ENCODE results near the gene DLG2. TPM values are rescaled to one million over a fixed set of nuclear protein-coding genes. Genes with fewer than 3 reads are reported as not detected.

DLG2 gene
- total RNA-seq, 3 donors from 2014 or later (not counting 1 experiment from before 2014, with no cell fraction given), result 1.7 to 2.9 (median 2.2) TPM

DNA sequence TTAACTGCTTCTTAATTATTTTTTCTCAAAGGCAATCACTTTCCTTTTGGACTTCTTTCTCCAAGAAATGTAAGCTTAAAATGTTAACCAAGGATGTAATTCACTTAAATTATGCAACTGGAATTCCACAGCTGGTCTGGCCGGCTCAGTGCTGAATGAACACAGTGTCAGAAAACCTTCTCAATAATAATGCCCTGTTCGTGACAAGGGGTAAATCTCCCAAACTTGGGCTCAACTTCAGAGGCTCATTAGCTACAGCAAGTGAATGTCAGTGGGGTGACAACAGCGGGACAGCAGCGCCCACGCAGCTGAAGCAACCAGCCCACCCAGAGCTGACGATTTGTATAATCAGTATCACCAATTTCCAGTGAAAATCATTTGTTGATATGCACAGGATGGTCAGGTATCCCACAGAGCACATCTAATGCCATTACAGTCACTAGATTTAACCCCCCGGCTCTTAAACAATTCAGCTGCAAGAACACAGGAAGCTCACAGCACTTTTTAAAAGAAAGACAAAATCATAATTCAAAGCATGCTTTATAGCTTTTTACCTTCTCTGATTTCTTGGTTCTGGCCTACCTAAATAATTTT, 704.8 kb downstream of the DLG2 start:
- ATAC-seq, result no peak
- 48% methylated on average over 7 of the region's 7 CpGs for WGBS (ENCODE audit: insufficient coverage)
- intact Hi-C loops (cut with micrococcal nuclease), result no loop called here
- peaks cover 2 to 10% of the 10 kb centered on the region in 2 donors for H3K9me3 Mint-ChIP-seq
- Histone ChIP-seq H3K36me3 (ENCODE audit: control insufficient read depth, insufficient read depth, low read length) (no peaks in the 10 kb centered on the region), H3K27ac (ENCODE audit: low read length) (no peak overlapping the region), H3K4me3 (ENCODE audit: low read length) (no peak overlapping the region), H3K4me1 (ENCODE audit: control insufficient read depth, insufficient read depth, low read length) (no peaks in the 10 kb centered on the region), H3K9me3 (ENCODE audit: control insufficient read depth, insufficient read depth, low read length) (no peaks in the 10 kb centered on the region), H3K27me3 (ENCODE audit: control insufficient read depth, insufficient read depth, low read length) (no peaks in the 10 kb centered on the region)
- TF ChIP-seq, protein P1, sequence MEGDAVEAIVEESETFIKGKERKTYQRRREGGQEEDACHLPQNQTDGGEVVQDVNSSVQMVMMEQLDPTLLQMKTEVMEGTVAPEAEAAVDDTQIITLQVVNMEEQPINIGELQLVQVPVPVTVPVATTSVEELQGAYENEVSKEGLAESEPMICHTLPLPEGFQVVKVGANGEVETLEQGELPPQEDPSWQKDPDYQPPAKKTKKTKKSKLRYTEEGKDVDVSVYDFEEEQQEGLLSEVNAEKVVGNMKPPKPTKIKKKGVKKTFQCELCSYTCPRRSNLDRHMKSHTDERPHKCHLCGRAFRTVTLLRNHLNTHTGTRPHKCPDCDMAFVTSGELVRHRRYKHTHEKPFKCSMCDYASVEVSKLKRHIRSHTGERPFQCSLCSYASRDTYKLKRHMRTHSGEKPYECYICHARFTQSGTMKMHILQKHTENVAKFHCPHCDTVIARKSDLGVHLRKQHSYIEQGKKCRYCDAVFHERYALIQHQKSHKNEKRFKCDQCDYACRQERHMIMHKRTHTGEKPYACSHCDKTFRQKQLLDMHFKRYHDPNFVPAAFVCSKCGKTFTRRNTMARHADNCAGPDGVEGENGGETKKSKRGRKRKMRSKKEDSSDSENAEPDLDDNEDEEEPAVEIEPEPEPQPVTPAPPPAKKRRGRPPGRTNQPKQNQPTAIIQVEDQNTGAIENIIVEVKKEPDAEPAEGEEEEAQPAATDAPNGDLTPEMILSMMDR (IDR thresholded peaks at IDR 0.05), result no peak
- DNase-seq, result no peak
- H3K27ac Mint-ChIP-seq, result no peak overlapping the region
- no peaks in the 10 kb centered on the region for H3K36me3 Mint-ChIP-seq
- H3K27me3 Mint-ChIP-seq (ENCODE audit: low read depth in 2 of 2), result no peaks in the 10 kb centered on the region
- H3K4me1 Mint-ChIP-seq, result no peaks in the 10 kb centered on the region
- H3K4me3 Mint-ChIP-seq, result no peak overlapping the region

DNA sequence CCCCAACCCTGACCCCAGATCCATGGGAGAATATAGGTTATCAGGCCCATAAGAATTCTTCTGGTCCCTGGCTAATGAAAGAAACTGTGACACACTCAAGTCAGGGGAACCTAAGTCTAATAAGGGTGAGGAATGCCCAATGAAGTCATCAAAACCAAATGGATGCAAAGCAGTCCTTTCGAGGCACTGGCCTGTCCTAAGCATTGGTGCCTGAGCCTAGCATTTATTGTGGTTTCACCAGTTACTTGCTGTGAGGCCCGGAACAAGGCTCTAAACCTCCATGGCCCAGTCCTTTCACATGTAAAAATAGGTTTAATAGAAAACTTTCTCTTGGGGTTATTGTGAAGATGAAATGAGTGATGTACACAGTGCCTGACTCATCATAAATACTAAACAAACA, 712.6 kb downstream of the DLG2 start:
- Mint-ChIP-seq H3K9me3 (peaks cover 11 to 12% of the 10 kb centered on the region in 2 donors), H3K27ac (no peak overlapping the region), H3K4me3 (no peak overlapping the region), H3K27me3 (ENCODE audit: low read depth in 2 of 2) (no peaks in the 10 kb centered on the region), H3K4me1 (no peaks in the 10 kb centered on the region), H3K36me3 (peaks cover 8% of the 10 kb centered on the region)
- no peaks in the 10 kb centered on the region for H3K4me1 ChIP-seq (ENCODE audit: control insufficient read depth, insufficient read depth, low read length)
- H3K9me3 ChIP-seq (ENCODE audit: control insufficient read depth, insufficient read depth, low read length), result peaks cover 8% of the 10 kb centered on the region
- DNase-seq (no peak), ATAC-seq (no peak)
- no peaks in the 10 kb centered on the region for H3K27me3 ChIP-seq (ENCODE audit: control insufficient read depth, insufficient read depth, low read length)
- no peak overlapping the region for H3K4me3 ChIP-seq (ENCODE audit: low read length)
- TF ChIP-seq, protein P1 (IDR thresholded peaks at IDR 0.05), result no peak
- WGBS (ENCODE audit: insufficient coverage), result 81% methylated on average over 2 of the region's 2 CpGs
- no peaks in the 10 kb centered on the region for H3K36me3 ChIP-seq (ENCODE audit: control insufficient read depth, insufficient read depth, low read length)
- intact Hi-C loops (cut with micrococcal nuclease), result no loop called here
- no peak overlapping the region for H3K27ac ChIP-seq (ENCODE audit: low read length)

DNA sequence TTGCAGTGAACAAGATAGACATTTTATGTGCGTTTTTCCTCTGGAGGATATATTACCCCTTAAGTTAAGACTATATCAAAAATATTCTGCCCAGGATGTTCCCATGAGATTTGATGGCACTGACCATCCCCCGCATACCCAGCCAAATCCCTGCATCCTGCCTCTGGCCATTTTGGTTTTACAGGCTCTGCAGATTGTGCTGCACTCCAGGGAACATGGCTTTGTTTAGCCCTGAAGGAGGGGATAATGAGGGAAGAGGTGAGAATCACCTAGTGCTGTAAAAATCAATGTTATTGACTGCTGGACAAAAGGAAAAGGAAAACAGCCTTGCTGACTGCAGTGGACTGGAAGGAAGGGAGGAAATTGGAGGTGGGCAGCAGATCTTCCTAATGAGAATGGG, 717.4 kb downstream of the DLG2 start:
- H3K36me3 Mint-ChIP-seq, result peaks cover 5% of the 10 kb centered on the region
- Histone ChIP-seq H3K36me3 (ENCODE audit: control insufficient read depth, insufficient read depth, low read length) (no peaks in the 10 kb centered on the region), H3K27me3 (ENCODE audit: control insufficient read depth, insufficient read depth, low read length) (no peaks in the 10 kb centered on the region), H3K4me1 (ENCODE audit: control insufficient read depth, insufficient read depth, low read length) (no peaks in the 10 kb centered on the region), H3K9me3 (ENCODE audit: control insufficient read depth, insufficient read depth, low read length) (peaks cover 6% of the 10 kb centered on the region), H3K4me3 (ENCODE audit: low read length) (no peak overlapping the region), H3K27ac (ENCODE audit: low read length) (no peak overlapping the region)
- intact Hi-C loops (cut with micrococcal nuclease), result no loop called here
- H3K27ac Mint-ChIP-seq, result no peak overlapping the region
- 83% methylated on average over 2 of the region's 2 CpGs for WGBS (ENCODE audit: insufficient coverage)
- H3K4me1 Mint-ChIP-seq, result no peaks in the 10 kb centered on the region
- no peak for ATAC-seq
- TF ChIP-seq, protein P1 (IDR thresholded peaks at IDR 0.05), result no peak
- no peaks in the 10 kb centered on the region for H3K27me3 Mint-ChIP-seq (ENCODE audit: low read depth in 2 of 2)
- H3K9me3 Mint-ChIP-seq, result peaks cover 7 to 16% of the 10 kb centered on the region in 2 donors
- no peak overlapping the region for H3K4me3 Mint-ChIP-seq
- no peak for DNase-seq

DNA sequence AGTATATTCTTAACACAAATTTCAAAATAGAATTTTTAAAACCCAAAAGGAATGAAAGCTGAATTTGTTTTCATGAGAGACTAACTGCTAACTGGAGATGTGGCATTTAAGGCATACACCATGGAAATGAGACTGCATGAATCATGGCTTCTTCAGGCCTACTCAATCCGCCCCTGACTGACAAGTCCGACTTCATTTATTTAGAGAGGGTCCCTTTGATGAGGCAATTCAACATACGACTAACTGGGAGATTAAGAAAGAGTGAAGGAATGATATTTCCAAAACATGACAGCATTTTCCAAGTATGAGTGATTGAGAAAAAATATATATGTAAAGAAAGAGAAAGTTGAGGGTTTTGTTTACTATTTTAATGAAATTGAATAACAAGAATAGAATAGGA, 720.1 kb downstream of the DLG2 start:
- Mint-ChIP-seq H3K4me3 (no peak overlapping the region), H3K4me1 (no peaks in the 10 kb centered on the region), H3K9me3 (peaks cover 15 to 24% of the 10 kb centered on the region in 2 donors), H3K36me3 (peaks cover 5% of the 10 kb centered on the region), H3K27me3 (ENCODE audit: low read depth in 2 of 2) (no peaks in the 10 kb centered on the region), H3K27ac (no peak overlapping the region)
- TF ChIP-seq, protein P1 (IDR thresholded peaks at IDR 0.05), result no peak
- Histone ChIP-seq H3K27me3 (ENCODE audit: control insufficient read depth, insufficient read depth, low read length) (no peaks in the 10 kb centered on the region), H3K4me1 (ENCODE audit: control insufficient read depth, insufficient read depth, low read length) (no peaks in the 10 kb centered on the region), H3K4me3 (ENCODE audit: low read length) (no peak overlapping the region), H3K9me3 (ENCODE audit: control insufficient read depth, insufficient read depth, low read length) (peaks cover 2% of the 10 kb centered on the region), H3K36me3 (ENCODE audit: control insufficient read depth, insufficient read depth, low read length) (no peaks in the 10 kb centered on the region), H3K27ac (ENCODE audit: low read length) (no peak overlapping the region)
- ATAC-seq (no peak), DNase-seq (no peak)
- WGBS (ENCODE audit: insufficient coverage), result 55% methylated on average over 3 of the region's 3 CpGs
- intact Hi-C loops (cut with micrococcal nuclease), result no loop called here
